Neural cell (in vitro differentiated cells): ENCODE data around the gene TIGD1. TPM values are rescaled to one million over a fixed set of nuclear protein-coding genes. Genes with fewer than 3 reads are reported as not detected.

Source experiments
- H2AFZ ChIP-seq: fragments of 200-600, 300-800 bp; sonication (generic), shearing (Covaris generic); 2 replicates; pipeline ENCODE4 v1.6.0; 2014; ENCODE audit warnings: low read depth, mild to moderate bottlenecking, antibody characterized with exemption, low read length, moderate library complexity
- H3F3A ChIP-seq: fragments of 200-600 bp; shearing (Covaris generic); 2 replicates; pipeline ENCODE4 v1.6.1; 2016; ENCODE audit warnings: mild to moderate bottlenecking, moderate library complexity, mixed read lengths, antibody characterized with exemption, low read length; ENCODE audit not compliant: insufficient read depth, poor library complexity, severe bottlenecking
- H3K27ac ChIP-seq: fragments of 200-600, 300-800 bp; sonication (generic), shearing (Covaris generic); 2 replicates; pipeline ENCODE4 v1.5.1; 2014; ENCODE audit warnings: mild to moderate bottlenecking, low read length, moderate library complexity
- H3K27me3 ChIP-seq: fragments of 300-800, 200-600 bp; sonication (generic), shearing (Covaris generic); 2 replicates; pipeline ENCODE4 v1.6.0; 2014; ENCODE audit warnings: mild to moderate bottlenecking, low read depth, low read length, moderate library complexity; ENCODE audit not compliant: insufficient read depth
- H3K36me3 ChIP-seq: fragments of 300-800, 200-600 bp; sonication (generic), shearing (Covaris generic); 2 replicates; pipeline ENCODE4 v1.5.1; 2014; ENCODE audit warnings: mild to moderate bottlenecking, antibody characterized with exemption, low read length, moderate library complexity; ENCODE audit not compliant: insufficient read depth
- H3K4me2 ChIP-seq: fragments of 300-800, 200-600 bp; sonication (generic), shearing (Covaris generic); 2 replicates; pipeline ENCODE4 v1.6.0; 2014; ENCODE audit warnings: mild to moderate bottlenecking, low read length
- H3K4me3 ChIP-seq: fragments of 300-800, 200-600 bp; sonication (generic), shearing (Covaris generic); 2 replicates; pipeline ENCODE4 v1.5.1; 2014; ENCODE audit warnings: mild to moderate bottlenecking, low read length, moderate library complexity
- H3K79me2 ChIP-seq: fragments of 200-600 bp; shearing (Covaris generic); replicated peaks from 2 replicates; pipeline ENCODE4 v1.6.0; 2014; ENCODE audit warnings: mild to moderate bottlenecking, low read length, moderate library complexity; ENCODE audit not compliant: insufficient read depth
- H3K9ac ChIP-seq: fragments of 300-800, 200-600 bp; sonication (generic), shearing (Covaris generic); 2 replicates; pipeline ENCODE4 v1.6.1; 2016; ENCODE audit warnings: mild to moderate bottlenecking, low read length, mixed read lengths
- H3K9me2 ChIP-seq: fragments of 200-600 bp; shearing (Covaris generic); 2 replicates; pipeline ENCODE4 v1.6.1; 2016; ENCODE audit warnings: mild to moderate bottlenecking, low read length, mixed read lengths; ENCODE audit not compliant: insufficient read depth
- H3K9me3 ChIP-seq: fragments of 200-600, 300-800 bp; sonication (generic), shearing (Covaris generic); 2 replicates; pipeline ENCODE4 v1.6.1; 2016; ENCODE audit warnings: mild to moderate bottlenecking, mixed run types, low read length, moderate library complexity, mixed read lengths
- H4K20me1 ChIP-seq: fragments of 200-600 bp; shearing (Covaris generic); 2 replicates; pipeline ENCODE4 v1.6.1; 2016; ENCODE audit warnings: mild to moderate bottlenecking, mixed run types; ENCODE audit not compliant: insufficient read depth
- CTCF ChIP-seq: fragments of 450-650 bp; IDR thresholded peaks from 2 replicates; pipeline ENCODE4 v1.5.1; 2014; ENCODE audit warnings: antibody characterized with exemption, mild to moderate bottlenecking, moderate library complexity; ENCODE audit not compliant: poor library complexity, severe bottlenecking
- EP300 ChIP-seq: fragments of 450-650 bp; conservative IDR thresholded peaks from 2 replicates; pipeline ENCODE4 v1.6.1; 2014; ENCODE audit warnings: antibody characterized with exemption, mild to moderate bottlenecking, moderate library complexity; ENCODE audit not compliant: poor library complexity, severe bottlenecking
- EZH2 ChIP-seq: fragments of 200-600, 300-800 bp; shearing (Covaris generic), sonication (generic); IDR thresholded peaks from 2 replicates; pipeline ENCODE4 v1.6.1; 2014; ENCODE audit warnings: antibody characterized with exemption, low read length, borderline replicate concordance, mild to moderate bottlenecking; ENCODE audit not compliant: insufficient read depth, poor library complexity, severe bottlenecking
- MXI1 ChIP-seq: fragments of 450-650 bp; conservative IDR thresholded peaks from 2 replicates; pipeline ENCODE4 v1.6.1; 2014; ENCODE audit warnings: antibody characterized with exemption, mild to moderate bottlenecking; ENCODE audit not compliant: poor library complexity, severe bottlenecking
- POLR2AphosphoS5 ChIP-seq: IDR thresholded peaks from 2 replicates; pipeline ENCODE4 v1.6.1; 2012
- RAD21 ChIP-seq: fragments of 450-650 bp; conservative IDR thresholded peaks from 2 replicates; pipeline ENCODE4 v1.6.1; 2014; ENCODE audit warnings: antibody characterized with exemption, mild to moderate bottlenecking, moderate library complexity
- REST ChIP-seq: IDR thresholded peaks from 2 replicates; pipeline ENCODE4 v1.6.1; 2012; ENCODE audit warnings: borderline replicate concordance
- SMC3 ChIP-seq: fragments of 450-650 bp; conservative IDR thresholded peaks from 2 replicates; pipeline ENCODE4 v1.6.1; 2014; ENCODE audit warnings: antibody characterized with exemption, mild to moderate bottlenecking, moderate library complexity; ENCODE audit not compliant: poor library complexity
- TAF1 ChIP-seq: IDR thresholded peaks from 2 replicates; pipeline ENCODE4 v1.6.1; 2012; ENCODE audit warnings: low read depth
- polyA plus RNA-seq: library from polyadenylated mRNA; depleted of rRNA; stranded (reverse); fragments of >200 nt; gene quantifications from 2 replicates; pipeline ENCODE4 v1.2.3, GENCODE V29; 2014

Gene TIGD1
- polyA plus RNA-seq, 1 donor from 2014 or later, result 29.3 TPM

- TF ChIP-seq TAF1 (no peak), RAD21 (no peak), CTCF (no peak), SMC3 (no peak), EP300 (no peak), MXI1 (no peak), POLR2AphosphoS5 (no peak), EZH2 (no peak), REST (no peak)
- H4K20me1 ChIP-seq, result no peaks in the 10 kb centered on the region
- H3F3A ChIP-seq, result no peaks in the 10 kb centered on the region
- H3K9me3 ChIP-seq, result no peaks in the 10 kb centered on the region
- H3K4me2 ChIP-seq, result no peak overlapping the region
- H3K4me3 ChIP-seq, result no peak overlapping the region
- H2AFZ ChIP-seq, result no peak overlapping the region
- H3K79me2 ChIP-seq, result peaks cover 7% of the 10 kb centered on the region
- no peaks in the 10 kb centered on the region for H3K9me2 ChIP-seq
- no peaks in the 10 kb centered on the region for H3K27me3 ChIP-seq
- H3K9ac ChIP-seq, result no peak overlapping the region
- H3K36me3 ChIP-seq, result peaks cover 14% of the 10 kb centered on the region
- no peak overlapping the region for H3K27ac ChIP-seq
Measured at GRCh38 chr2:232541961-232542714, 8.2 kb downstream of the TIGD1 start.

GRCh38 chr2:232541195-232541960, 9.0 kb downstream of the TIGD1 start:
- Histone ChIP-seq H3K9me2 (no peaks in the 10 kb centered on the region), H2AFZ (no peak overlapping the region), H3K9ac (no peak overlapping the region), H3K36me3 (peaks cover 7% of the 10 kb centered on the region), H3K27ac (no peak overlapping the region), H3K9me3 (no peaks in the 10 kb centered on the region), H3K27me3 (no peaks in the 10 kb centered on the region), H3K4me3 (no peak overlapping the region), H4K20me1 (no peaks in the 10 kb centered on the region), H3F3A (no peaks in the 10 kb centered on the region), H3K4me2 (no peak overlapping the region), H3K79me2 (peaks cover 4% of the 10 kb centered on the region)
- no peak for TF ChIP-seq EZH2
- TF ChIP-seq CTCF, result no peak
- no peak for TF ChIP-seq EP300
- TF ChIP-seq MXI1, result no peak
- no peak for TF ChIP-seq REST
- TF ChIP-seq SMC3, result no peak
- TF ChIP-seq POLR2AphosphoS5, result no peak
- TF ChIP-seq RAD21, result no peak
- no peak for TF ChIP-seq TAF1
